Activated CD8-positive, alpha-beta memory T cell treated with anti-CD3 and anti-CD28 coated beads, Interleukin-2, amount 50 U/mL, for 1 hour (primary cell): Measurements from ENCODE around the gene G0S2.

Source experiments
- DNase-seq: peaks from one replicate; pipeline ENCODE4 v3.0.0-alpha.2; 2020; ENCODE audit errors: extremely low read depth

Gene G0S2

DNA sequence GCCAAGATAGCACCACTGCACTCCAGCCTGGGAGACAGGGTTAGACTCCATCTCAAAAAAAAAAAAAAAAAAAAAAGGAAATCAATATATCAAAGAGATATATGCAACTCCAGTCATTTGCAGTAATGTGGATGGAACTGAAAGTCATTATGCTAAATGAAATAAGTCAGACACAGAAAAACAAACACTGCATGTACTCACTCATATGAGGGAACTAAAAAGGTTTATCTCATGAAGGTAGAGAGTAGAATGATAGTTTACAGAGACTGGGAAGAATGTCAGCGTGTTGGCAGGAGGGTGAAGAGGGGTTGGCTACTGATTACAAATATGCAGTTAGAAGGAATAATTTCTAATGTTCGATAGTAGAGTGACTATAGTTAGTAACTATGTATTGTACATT is 42.6 kb downstream of the G0S2 start:
- no peak for DNase-seq

DNA sequence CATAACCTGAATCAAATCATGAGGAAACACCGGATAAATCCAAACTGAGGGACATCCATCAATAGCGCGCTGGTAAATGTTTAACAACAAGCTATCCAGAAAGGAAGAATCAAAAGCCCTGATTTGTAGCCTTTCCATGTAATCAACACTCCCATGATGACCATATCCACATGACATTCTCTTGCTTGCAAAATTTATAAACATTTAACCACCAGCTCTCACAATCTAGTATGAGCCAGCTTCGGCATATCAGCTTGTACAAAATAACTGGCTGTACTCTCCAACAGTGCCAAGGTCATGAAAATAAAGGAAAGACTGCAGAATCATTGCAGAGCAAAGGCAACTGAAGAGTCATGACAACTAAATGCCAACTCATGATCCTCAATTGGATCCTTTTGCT is 45.1 kb downstream of the G0S2 start:
- no peak for DNase-seq

DNA sequence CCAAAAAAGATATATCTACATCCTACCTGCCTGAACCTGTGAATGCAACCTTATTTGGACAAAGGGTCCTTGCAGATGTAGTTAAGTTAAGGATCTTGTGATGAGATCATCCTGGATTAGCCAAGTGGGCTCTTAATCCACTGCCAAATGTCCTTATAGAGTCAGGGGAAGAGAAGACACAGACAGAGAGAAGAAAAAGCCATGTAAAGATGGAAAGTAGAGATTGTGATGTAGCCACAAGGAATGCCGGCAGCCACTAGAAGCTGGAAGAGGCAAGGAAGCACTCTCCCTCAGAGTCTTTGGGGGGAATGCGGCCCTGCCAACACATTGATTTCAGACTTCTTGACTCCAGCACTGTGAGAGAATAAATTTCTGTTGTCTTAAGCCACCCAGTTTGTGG is 45.6 kb downstream of the G0S2 start:
- no peak for DNase-seq

DNA sequence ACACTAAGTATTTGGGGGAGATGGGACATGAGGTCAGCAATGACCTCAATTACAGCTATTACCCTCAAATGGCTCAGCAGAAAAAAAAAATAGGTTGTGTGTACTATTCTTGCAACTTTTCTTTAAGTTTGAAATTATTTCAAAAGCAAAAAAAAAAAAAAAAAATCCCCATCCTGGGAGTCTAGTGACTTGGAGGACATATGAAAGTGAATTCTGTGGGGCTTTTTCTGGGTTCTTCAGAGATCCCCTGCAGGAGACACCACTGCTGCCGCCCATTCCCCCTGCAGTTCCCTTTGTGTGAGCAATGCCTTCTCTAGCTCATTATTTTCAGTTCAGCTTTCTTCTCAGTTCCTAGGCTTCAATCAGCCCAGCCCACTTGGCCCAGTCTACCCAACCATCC is 46.1 kb downstream of the G0S2 start:
- no peak for DNase-seq

DNA sequence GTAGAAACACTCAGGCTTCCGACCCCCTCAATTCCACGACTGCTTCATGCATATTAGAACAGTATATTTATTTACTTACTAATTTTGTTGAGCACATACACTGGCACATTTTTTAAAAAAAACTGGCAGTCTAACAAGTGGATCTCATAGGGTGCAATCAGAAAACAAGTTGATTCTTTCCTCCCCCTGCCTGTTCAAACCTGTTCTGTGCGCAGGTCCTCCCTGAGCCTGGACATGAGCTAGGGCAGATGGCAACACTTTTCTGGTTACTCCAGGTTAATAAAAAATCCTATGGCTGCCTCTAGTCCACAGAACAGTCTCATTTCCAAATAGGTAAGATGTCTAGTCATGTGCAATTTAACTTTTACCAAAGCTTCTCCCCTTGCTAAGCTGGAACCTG is 48.1 kb downstream of the G0S2 start:
- no peak for DNase-seq

DNA sequence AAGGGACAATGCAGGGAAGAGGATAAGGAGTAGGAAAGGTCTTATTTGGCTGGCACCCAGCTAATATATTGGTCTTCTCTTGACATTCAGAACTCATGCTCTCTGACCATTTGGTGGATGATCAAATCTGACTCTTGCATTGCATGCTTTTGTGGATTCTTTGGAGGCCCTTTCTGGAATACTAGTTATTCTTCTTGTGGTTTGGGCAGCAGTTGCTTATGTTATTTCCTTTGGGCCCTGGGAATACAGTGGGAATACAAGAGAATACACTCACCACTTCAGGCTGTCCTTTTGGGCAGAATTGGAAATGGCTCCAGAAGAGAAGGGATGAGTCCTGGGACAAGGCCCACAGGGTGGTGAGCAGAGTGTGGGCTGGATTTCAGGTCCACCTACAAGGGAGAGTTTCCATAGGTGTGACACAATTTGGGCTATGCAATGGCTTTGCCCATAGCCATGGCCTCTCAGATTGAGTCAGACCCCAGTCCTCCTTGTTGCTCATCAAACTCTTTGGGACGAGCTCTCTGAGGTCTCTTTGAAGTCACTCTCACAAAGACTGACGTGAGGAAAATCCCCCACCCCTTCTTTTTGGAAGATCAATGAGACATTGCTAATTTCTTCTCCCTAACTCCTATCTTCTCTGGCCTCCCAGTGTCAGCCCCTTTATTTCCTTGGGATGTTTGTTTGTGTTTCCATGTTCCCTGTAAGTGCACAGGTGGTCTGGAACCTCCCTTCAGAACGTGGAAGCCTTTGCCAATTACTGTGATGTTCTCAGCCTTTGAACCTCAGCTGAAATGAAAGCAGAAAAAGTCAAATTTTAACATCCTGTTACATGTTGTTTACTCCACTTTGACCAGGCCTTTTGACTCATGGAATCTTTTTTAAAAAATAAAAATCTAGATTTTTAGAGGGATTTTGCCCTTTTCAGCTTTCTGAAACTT is 48.8 kb downstream of the G0S2 start:
- DNase-seq = no peak
